Heart left ventricle (tissue), 16 donors: Measurements from ENCODE around the gene POLR1A. TPM values are rescaled to one million over a fixed set of nuclear protein-coding genes. Genes with fewer than 3 reads are reported as not detected.

ENCODE experiments used
- ATAC-seq, 4 donors: fragments of 200-7000 bp; cut with Tn5 transposase; one replicate each; pipeline ENCODE4 v1.9.1; 2020 to 2022; ENCODE audit warnings: moderate library complexity in 4 of 4, mild to moderate bottlenecking in 3 of 4, moderate number of reproducible peaks in 1 of 4
- DNase-seq, 5 donors: peaks; one replicate each; pipeline ENCODE4 v3.0.0-alpha.2; 2020
- H3K27ac ChIP-seq, 12 donors: fragments of 200-600 bp; sonication (generic) in 4 of 12; one replicate each; pipeline versions ENCODE4 v1.5.0 to v1.8.0; 2016 to 2022; ENCODE audit warnings: mild to moderate bottlenecking in 2 of 12
- H3K27me3 ChIP-seq, 9 donors: fragments of 200-600 bp; sonication (generic) in 2 of 9; one replicate each; pipeline versions ENCODE4 v1.5.1 to v1.8.0; 2016 to 2022; ENCODE audit warnings: mild to moderate bottlenecking in 3 of 9
- H3K36me3 ChIP-seq, 9 donors: fragments of 200-600 bp; sonication (generic) in 2 of 9; one replicate each; pipeline versions ENCODE4 v1.5.0 to v1.8.0; 2018 to 2022; ENCODE audit warnings: mild to moderate bottlenecking in 2 of 9
- H3K4me1 ChIP-seq, 12 donors: fragments of 200-600 bp; sonication (generic) in 4 of 12; one replicate each; pipeline versions ENCODE4 v1.5.0 to v1.8.0; 2016 to 2022; ENCODE audit warnings: mild to moderate bottlenecking in 3 of 12
- H3K4me3 ChIP-seq, 12 donors: fragments of 200-600 bp; sonication (generic) in 4 of 12; one replicate each; pipeline versions ENCODE4 v1.5.0 to v1.8.0; 2017 to 2022; ENCODE audit warnings: mild to moderate bottlenecking in 9 of 12, moderate library complexity in 4 of 12
- H3K9me3 ChIP-seq, 12 donors: fragments of 200-600 bp; sonication (generic) in 4 of 12; one replicate each; pipeline versions ENCODE4 v1.5.0 to v1.8.0; 2016 to 2022; ENCODE audit warnings: mild to moderate bottlenecking in 1 of 12
- CTCF ChIP-seq, 12 donors: fragments of 200-600 bp; sonication (generic) in 4 of 12; IDR thresholded peaks; one replicate each; pipeline versions ENCODE4 v1.5.0 to v1.8.0; 2018 to 2022; ENCODE audit warnings: antibody characterized with exemption in 12 of 12, mild to moderate bottlenecking in 5 of 12
- POLR2A ChIP-seq, 2 donors: fragments of 450-650 bp; IDR thresholded peaks; one replicate each; pipeline ENCODE4 v1.6.1; 2017; ENCODE audit warnings: antibody characterized with exemption in 2 of 2, mild to moderate bottlenecking in 2 of 2, moderate library complexity in 2 of 2
- WGBS, 4 donors: extraction: QIAGEN DNeasy Blood & Tissue Kit in 2 of 4; methylation state at CpG; one replicate each; pipeline versions ENCODE4 v1.1.5 to v1.1.7; 2013 to 2018; 5-methylcytosine and 5-hydroxymethylcytosine counted together
- intact Hi-C, 10 donors: fragments of 100-400 bp; cut with DNase I; formaldehyde crosslinking; loops; one replicate each; pipeline versions ENCODE4 v1.11.1 to v1.14.2; 2022
- polyA plus RNA-seq, 2 donors: library from polyadenylated mRNA; stranded (reverse); fragments of 200-250 nt; gene quantifications; one replicate each; pipeline ENCODE4 v1.2.3, GENCODE V29; 2013
- total RNA-seq, 9 donors: library from RNA; depleted of rRNA in 2 of 9; stranded (reverse); fragments of >200 nt in 2 of 9; fragmentation: NEBNext Ultra II Directional in 3 of 9; extraction: Animal tissue kit (Norgen Biotek cat#: 25700) in 3 of 9; gene quantifications; one replicate each; pipeline versions ENCODE4 v1.1.0 to v1.2.4, GENCODE V29; 2016 to 2023
- donor health status: ischemic (EF 13 %, LVEDD 7.1; RV severe dilation, severe dysfunction).
- donor health status: healthy with polysubstance abuse.
- donor health status: DM: no; HTN: yes; CAD: no.
- donor health status: DM: no; HTN: no; CAD: no.
- donor health status: ischemic (EF 25% LVEDD 6.9; RV normal size, moderate dysfunction).
- donor health status: ischemic (EF 25% LVEDD 5.7; RV mildly dilated, moderate dysfunction).
- donor health status: healthy.
- donor health status: DM: yes; HTN: yes; CAD: no.
- donor health status: ischemic (EF 35%, LVEDD 5.7; RV mildly dilated, moderate dysfunction).
- donor health status: nonischemic (EF 11% LVEDD 7.7; RV severe dilation, severe dysfunction).
- donor health status: DM: yes; HTN: yes; CAD: no.
- donor health status: PGD.
- donor health status: ischemic (EF 29% LVEDD 5.4; RV normal size, mild dysfunction).
- donor health status: nonischemic (EF 23%, LVEDD 6.1; RV moderate dilation, normal function).

Gene POLR1A
- total and polyA plus RNA-seq, 11 donors = 4.2 to 25.4 (median 17.7) TPM

DNA sequence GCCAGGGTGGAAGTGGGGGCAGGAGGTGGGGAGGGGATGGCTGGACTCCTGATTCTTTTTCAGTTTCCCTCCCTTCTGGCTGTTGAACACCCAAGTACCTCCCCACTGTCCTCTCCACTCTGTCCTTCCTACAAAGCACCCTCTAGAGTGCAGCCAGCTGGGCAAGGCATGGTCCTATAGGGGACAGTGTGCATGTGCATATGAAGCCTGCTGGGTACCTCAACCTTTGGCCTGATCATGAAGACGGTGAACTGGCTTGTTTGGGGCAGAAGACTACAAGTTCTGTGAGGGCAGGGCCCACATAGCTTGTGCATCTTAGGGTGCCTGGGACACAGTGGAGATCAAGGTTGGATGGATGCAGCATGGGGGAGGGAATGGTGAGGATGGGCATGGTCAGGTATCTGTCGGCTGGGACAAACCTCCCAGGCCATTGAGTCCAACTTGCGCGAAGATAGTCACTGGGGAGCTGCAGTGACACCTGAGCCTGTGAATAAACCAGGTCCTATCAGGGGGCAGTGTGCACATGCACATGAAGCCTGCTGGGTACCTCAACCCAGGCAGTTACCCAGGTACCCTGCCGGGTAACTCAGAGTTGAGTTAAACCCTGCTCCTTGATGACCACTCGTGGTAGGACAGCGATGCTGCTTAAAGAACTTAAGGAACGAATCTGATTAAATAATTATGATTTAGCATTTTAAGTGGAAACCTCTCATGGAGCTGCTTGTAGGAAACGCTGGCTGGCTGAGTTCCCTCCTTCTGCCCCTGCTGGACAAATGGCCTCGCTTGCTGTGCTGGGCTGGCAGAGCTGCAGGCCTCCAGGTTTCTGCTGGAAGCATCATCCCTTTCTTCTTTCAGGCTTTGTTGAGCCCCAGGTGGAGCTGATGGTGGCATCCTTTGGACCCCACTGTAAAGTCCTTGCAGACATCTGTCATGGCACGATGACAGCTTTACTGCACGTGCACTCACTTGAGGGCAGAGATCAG lies 84.0 kb downstream of the POLR1A start:
- no peaks in the 10 kb centered on the region for H3K9me3 ChIP-seq
- TF ChIP-seq POLR2A (IDR thresholded peaks at IDR 0.05) (no peak), CTCF (IDR thresholded peaks at IDR 0.05) (no peak)
- 94 to 95% (median 94%) methylated on average over 12 of the region's 12 CpGs for WGBS, 4 donors
- peaks cover 0 to 33% (median 14%) of the 10 kb centered on the region in 12 donors for H3K4me1 ChIP-seq
- intact Hi-C loops = no loop called here
- ATAC-seq (peak in 3 of 4 donors; percentile 10 to 25 (median 15)), DNase-seq (no peak)
- H3K36me3 ChIP-seq = peaks cover 0 to 17% (median 13%) of the 10 kb centered on the region in 9 donors
- peaks cover 0 to 31% (median 0%) of the 10 kb centered on the region in 9 donors for H3K27me3 ChIP-seq
- no peak overlapping the region for H3K27ac ChIP-seq
- H3K4me3 ChIP-seq = no peak overlapping the region

DNA sequence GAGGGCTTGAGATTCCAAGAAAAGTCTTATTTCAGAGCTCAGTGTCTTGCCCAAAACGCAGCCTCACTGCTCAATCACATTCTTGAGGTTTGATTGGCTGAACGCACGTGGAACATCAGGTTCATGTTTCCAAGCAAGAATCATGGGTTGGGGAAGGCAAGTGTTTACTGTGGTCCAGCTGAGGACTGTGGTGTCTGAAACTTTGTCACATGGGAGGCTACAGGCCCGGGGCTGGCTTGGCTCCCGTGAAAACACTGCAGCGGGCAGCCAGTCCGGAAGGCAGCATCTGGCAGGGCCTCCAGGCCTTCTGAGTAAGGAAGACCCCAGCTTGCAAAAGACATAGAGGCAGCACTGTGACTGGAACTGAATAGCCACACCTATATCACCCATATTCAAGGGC lies 84.7 kb downstream of the POLR1A start:
- Histone ChIP-seq H3K9me3 (no peaks in the 10 kb centered on the region), H3K27ac (peak overlapping the region in 2 of 12 donors; percentile 5 to 13), H3K27me3 (peaks cover 0 to 38% (median 3%) of the 10 kb centered on the region in 9 donors), H3K4me1 (peaks cover 0 to 27% (median 14%) of the 10 kb centered on the region in 12 donors), H3K36me3 (peaks cover 0 to 11% (median 6%) of the 10 kb centered on the region in 9 donors), H3K4me3 (no peak overlapping the region)
- peak; percentile 39 to 65 (median 52) for ATAC-seq
- WGBS, 4 donors = 23 to 61% (median 50%) methylated on average over 7 of the region's 7 CpGs
- intact Hi-C loops = no loop called here
- peak in 2 of 5 donors; percentile 47 to 76 for DNase-seq
- TF ChIP-seq POLR2A (IDR thresholded peaks at IDR 0.05) (no peak), CTCF (IDR thresholded peaks at IDR 0.05) (no peak)

- Histone ChIP-seq H3K4me1 (peaks cover 0 to 27% (median 14%) of the 10 kb centered on the region in 12 donors), H3K9me3 (peaks cover 0 to 10% (median 7%) of the 10 kb centered on the region in 12 donors), H3K27me3 (peaks cover 0 to 54% (median 3%) of the 10 kb centered on the region in 9 donors), H3K27ac (no peak overlapping the region), H3K36me3 (no peaks in the 10 kb centered on the region), H3K4me3 (no peak overlapping the region)
- no peak for DNase-seq
- intact Hi-C loops = no loop called here
- 92 to 97% (median 95%) methylated on average over 5 of the region's 5 CpGs for WGBS, 4 donors
- no peak for ATAC-seq
- TF ChIP-seq CTCF (IDR thresholded peaks at IDR 0.05) = no peak
- no peak for TF ChIP-seq POLR2A (IDR thresholded peaks at IDR 0.05)
Observed at GRCh38 chr2:86019121-86019520, 86.6 kb downstream of the POLR1A start.
